TTC549 (cell line): ENCODE measurements around the gene GNGT1.
A peak's percentile ranks its signal among the peaks of the same experiment; 100 is the strongest.
"Not testable (repeated sequence)": the region's sequence is repeated elsewhere in the genome, so short reads cannot be mapped to it uniquely, and the experiment has no call there.

ENCODE experiments used
- FAIRE-seq: peaks from 2 replicates; lab custom pipeline; 2012; peaks lifted over from hg19 to GRCh38; lab: Jason Lieb, UNC

GNGT1 gene

DNA sequence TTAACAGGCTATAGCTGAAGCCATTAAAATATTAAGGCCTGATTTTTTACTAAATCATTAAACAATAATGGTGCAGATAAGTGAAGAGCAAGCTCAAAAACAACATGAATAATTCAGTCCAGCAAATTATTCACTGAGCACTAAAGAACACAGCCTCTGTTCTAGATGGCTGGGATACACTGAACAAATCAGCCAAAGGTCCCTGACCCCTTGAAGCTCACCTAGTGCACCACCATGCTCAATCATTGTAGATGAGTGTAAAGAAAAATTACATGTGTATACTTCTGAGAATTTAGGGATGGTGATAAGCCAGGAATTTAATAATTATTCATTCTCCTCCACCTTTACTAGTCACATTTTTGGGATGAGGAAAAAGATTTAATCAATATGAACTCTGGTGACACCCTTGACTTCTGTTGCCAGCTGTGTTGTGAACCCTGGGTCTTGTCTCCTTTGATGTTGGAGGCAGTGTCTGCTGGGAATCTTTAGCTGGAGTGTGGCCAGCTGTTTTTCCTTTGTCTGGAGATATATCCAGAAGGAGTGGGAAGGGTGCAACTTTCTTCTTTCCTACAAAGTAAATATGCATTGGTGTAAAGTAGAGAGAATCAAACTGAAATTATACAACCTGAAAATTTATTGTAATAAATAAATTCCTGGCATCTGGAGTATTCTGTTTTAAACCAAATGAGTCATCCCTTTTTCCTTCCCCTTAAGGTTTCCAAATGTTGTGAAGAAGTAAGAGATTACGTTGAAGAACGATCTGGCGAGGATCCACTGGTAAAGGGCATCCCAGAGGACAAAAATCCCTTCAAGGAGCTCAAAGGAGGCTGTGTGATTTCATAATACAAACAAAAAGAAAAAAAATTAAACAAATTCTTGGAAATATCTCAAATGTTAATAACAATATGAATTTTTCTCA is 4.0 kb downstream of the GNGT1 start:
- FAIRE-seq = no peak

DNA sequence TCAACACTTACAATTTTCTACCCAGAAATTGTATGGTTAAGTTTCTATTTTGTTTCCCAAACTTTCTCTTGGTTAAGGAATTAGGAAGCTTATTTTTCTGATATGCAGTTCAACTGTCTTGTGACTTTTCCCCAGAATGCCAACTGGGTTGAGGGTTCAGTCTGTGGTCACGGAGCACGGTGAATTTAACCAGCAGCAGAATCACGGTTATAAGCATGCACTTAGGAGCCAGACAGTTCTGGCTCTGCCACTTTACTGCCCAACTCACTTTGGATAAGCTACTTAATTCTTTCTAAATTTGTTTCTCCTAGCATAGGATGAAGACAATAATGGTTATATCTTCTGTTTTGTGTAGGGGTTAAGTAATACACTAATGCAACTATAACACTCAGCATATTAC is 4.9 kb downstream of the GNGT1 start:
- FAIRE-seq = not testable (repeated sequence)

DNA sequence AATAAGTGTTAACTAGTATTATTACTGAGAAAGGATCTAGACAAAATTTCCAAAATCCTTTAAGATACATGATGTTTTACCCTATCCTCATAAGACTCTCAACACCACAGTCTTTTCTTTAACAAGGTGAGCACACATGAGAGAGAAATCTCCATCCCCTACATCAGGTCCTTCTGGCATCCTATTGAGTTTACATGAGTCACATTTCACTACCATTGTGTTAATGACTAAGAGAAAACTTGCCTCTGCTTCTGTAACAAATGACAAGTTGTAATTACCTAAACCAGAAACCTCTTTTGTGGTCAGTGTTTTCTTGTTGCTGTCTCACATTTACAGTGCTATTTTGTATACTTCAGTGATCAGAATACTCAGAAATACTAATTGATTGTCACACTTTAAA is 5.3 kb downstream of the GNGT1 start:
- FAIRE-seq = not testable (repeated sequence)

DNA sequence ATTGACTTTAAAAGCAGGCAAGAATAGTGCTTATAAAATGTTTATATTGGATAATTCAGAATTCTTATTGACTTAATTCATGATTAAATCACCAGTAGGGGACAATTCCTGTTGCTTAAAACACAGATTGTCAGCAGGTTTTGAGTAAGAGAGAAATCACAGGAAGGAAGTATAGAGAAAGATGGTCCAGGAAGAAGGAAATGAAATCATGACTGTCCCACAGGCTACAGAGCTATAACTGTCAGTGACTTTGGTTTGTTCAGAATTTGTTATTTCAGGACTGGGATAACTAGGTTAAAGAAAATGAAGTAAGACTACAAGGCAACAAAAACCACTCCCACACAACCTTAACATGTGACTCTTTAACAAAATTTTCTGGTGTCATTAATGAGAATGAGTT is 6.8 kb downstream of the GNGT1 start:
- FAIRE-seq = no peak

DNA sequence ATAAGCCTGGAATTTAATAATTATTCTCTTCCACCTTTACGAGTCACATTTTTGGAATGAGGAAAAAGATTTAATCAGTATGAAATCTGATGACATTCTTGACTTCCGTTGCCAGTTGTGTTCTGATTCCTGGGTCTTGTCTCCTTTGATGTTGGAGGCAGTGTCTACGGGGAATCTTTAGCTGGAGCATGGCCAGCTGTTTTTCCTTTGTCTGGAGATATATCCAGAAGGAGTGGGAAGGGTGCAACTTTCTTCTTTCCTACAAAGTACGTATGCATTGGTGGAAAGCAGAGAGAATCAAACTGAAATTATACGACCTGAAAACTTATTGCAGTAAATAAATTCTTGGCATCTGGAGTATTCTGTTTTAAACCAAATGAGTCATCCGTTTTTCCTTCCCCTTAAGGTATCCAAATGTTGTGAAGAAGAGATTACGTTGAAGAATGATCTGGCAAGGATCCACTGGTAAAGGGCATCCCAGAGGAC is 8.3 kb downstream of the GNGT1 start:
- FAIRE-seq = no peak

DNA sequence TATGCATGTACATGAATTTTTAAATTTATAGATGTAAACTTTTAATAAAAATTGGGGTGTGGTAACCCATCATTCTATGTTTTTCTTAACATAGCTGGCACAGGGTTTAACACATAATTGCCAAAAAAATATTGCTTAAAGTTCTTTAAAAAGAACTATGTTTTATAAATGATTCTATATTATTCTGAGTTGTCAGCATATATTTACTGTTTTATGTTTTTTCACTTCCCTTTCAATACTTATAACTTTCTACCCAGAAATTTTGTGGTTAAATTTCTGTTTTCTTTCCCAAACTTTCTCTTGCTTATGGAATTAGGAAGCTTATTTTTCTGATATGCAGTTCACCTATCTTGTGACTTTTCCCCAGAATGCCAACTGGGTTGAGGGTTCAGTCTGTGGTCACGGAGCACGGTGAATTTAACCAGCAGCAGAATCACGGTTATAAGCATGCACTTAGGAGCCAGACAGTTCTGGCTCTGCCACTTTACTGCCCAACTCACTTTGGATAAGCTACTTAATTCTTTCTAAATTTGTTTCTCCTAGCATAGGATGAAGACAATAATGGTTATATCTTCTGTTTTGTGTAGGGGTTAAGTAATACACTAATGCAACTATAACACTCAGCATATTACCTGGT is 9.0 kb downstream of the GNGT1 start:
- peak; percentile 7 for FAIRE-seq

DNA sequence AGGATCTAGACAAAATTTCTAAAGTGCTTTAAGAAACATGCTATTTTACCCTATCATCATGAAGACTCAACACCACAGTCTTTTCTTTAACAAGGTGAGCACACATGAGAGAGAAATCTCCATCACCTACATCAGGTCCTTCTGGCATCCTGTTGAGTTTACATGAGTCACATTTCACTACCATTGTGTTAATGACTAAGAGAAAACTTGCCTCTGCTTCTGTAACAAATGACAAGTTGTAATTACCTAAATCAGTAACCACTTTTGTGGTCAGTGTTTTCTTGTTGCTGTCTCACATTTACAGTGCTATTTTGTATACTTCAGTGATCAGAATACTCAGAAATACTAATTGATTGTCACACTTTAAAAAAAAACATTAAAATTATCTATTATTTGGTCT is 9.5 kb downstream of the GNGT1 start:
- peak; percentile 52 for FAIRE-seq

DNA sequence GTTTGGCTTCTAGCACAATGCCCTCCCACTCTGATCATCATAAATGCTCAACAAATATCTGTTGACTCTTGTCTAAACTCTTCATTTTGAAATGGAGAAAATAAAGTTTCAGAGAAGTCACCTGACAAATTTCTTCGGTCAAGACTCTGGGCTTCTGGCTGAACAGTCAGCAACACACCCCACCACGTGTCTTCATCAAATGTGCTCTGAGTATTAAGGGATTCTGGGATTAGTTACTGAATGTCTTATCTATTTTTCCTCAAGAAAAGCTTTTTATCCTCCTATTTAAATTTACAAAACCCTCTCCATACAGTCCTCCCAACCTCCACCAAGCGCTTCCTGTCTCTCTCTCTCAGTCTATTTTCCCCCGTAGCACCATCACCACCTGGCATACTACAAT is 9.9 kb downstream of the GNGT1 start:
- not testable (repeated sequence) for FAIRE-seq

DNA sequence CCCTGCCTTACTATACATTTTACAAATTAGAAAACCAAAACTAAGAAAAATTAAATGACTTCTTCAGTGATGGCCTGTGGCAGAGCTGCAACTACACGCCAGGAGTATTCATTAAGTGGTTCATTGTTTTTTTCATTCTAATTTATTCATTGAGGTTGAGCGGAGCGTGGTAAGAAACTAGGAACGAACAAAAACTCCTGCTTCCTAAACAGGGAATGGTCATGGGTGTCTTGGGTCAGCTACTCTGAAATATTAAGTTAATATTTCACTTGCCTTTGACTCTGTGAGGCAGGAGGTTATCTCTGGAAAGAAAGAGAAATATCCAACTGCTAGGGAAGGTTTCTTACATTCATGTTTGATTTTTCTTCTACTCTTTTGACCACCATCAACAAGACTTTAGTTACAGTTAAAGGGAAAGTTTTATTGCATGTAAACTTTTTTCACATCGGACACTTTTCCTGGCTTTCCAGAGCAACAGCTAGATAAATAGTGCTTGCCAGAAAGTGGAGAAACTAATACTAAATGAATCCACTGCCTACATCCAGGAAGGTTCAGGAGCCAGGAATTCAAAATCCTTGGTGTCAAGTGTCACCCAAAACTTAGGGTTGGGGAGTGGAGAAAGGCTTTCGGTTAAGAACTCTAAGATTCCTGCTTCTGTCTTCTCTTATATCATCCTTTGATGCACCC is 14.3 kb downstream of the GNGT1 start:
- FAIRE-seq = no peak

DNA sequence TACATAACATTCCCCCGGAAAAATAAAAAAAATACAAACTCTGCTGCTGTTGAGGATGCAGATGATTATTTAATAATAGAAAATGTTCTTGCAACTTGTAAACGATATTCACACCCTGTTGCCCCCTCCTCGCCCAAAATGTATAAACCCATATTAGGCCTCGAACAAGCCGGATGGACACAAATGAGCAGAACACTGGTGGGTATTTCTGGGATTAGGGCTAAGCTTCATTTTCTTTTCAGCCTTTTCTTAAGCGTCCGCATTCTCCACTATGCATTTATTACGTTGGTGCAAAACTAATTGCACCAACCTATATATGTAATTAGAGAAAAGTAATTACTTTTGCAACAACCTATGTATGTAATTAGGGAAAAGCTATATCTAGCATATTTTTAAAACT is 14.8 kb downstream of the GNGT1 start:
- FAIRE-seq = no peak

DNA sequence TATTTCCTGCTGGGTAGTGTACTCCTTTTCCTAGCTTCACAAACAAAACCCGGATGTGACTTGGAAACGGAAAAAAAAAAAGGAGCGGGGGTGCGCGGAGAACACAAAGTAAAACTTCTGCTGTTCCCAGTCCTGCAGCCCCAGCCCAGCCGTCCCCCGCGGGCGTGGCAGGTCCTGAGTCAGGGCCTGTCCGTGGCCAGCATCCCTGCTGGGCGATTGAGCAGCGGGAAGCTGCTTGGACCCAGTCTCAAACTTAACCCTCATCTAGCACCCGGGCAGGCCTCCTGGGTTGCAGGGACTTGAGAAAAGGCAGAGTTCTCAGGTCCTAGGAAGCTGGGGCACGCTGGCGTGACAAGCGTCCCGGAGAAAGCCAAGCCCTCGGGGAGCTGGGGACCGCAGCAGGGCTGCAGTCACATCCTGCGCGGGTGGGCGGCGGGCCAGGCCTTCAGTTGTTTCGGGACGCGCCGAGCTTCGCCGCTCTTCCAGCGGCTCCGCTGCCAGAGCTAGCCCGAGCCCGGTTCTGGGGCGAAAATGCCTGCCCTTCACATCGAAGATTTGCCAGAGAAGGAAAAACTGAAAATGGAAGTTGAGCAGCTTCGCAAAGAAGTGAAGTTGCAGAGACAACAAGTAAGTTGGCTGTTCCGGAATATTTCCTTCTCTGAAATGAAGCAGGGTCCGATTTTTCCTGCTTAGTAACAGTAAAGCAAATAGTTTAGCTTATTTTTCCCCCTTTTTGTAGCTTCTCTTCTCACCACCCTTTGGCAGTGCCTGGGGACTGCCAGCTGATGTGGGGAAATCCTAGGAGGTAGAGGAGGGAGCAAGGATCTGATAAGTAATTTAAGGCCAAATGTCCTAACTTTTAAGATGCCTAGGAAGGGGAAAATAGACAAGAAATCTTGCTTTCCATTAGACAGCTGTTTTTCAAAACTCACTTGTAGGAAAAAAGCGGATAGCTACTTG is 15.5 kb downstream of the GNGT1 start, which contains the start of gene GNG11:
GNG11 (plus strand) TSS at position 129 of the 960 bp plus-strand sequence; CDS start at position 532, 403 bp downstream.
- FAIRE-seq = peak; percentile 54

DNA sequence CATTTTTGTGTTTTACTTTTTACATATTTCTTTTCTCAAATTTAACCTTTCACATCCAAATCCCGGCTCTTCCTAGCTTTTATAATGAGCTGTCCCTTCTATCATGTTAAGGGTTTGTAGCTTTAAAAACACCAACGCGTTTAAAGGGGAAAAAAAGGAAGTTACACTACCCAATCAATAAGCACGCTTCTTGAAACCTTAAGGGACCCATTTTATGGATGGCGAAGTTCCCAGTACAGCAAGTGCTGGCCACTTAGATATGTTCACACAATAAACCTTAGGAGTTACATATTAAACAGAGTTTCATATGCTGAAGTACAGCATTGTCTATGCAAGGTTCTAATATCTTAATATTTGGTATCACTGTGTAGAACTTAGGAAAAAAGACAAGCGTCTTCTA is 16.9 kb downstream of the GNGT1 start:
- FAIRE-seq = no peak

DNA sequence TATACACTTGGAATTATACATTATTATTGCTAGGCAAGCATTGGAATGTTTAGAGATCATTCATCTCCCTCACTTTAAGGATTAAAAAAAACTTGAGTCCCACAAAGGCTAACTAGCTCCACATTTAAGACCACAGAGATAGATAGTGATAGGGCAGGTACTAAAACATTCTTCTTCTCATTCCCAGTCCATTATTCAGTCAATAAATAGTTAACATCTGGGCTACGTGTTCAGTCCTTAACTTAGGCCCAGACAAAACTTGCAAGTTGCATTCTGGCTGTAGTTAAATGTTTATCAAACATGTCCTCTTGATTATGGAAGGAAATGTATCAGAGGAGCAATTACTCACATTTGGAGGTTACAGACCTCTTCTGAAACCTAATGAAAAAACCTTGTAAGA is 17.6 kb downstream of the GNGT1 start:
- FAIRE-seq = no peak

DNA sequence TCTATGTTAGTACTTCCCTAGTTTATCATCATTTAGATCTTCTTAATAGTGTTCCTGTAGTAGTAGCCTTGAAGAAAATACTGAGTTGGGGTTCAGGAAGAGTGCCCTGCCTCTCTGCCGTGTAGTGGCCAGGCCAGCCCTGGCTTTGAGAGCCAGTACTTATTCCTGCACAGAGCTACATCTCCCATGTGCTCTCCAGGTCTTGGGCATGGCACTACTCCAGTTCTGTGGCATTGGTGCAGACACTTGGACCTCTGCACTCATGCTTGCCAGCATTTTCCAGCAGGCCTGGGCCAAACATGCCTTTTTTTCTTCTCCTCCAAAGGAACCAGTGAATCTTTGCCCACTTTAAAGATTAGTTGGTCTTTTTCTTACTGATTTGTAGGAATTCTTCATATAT is 20.4 kb downstream of the GNGT1 start:
- FAIRE-seq = no peak

DNA sequence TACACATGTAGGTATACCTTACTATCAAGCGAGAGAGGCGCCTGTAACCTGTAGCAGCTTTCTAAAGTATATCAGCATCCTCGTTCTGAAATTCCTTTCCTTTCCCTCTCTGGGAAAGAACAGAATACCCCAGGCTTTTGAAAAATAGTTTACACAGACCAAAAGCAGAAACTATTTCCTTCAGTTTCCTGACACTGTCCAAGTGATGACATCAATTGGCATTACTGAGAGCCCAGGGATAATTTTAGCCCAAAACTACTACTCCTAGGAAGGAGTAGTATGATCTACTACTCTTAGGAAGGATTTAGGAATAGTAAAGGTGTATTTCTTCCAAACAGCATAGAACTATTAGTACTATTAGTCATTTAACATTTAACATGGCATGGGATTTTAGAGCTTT is 21.2 kb downstream of the GNGT1 start:
- no peak for FAIRE-seq

DNA sequence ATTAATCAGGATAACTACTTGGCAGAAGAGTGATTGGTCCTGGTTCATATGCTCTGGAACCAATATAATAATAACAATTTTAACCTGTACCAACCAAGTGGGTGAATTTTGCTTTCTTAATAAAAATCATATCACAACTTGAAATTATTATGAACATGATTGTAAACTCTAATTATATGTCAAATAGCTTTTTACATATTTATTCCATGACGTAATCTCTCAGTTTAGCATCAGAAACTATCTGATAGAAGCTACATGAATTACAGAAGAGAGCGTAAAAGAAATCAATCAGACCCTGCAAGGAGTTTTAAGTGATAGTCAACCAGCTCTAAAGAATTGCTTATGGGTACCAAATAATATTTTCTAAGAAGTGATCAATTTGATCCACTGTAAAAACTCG is 25.3 kb downstream of the GNGT1 start:
- no peak for FAIRE-seq

DNA sequence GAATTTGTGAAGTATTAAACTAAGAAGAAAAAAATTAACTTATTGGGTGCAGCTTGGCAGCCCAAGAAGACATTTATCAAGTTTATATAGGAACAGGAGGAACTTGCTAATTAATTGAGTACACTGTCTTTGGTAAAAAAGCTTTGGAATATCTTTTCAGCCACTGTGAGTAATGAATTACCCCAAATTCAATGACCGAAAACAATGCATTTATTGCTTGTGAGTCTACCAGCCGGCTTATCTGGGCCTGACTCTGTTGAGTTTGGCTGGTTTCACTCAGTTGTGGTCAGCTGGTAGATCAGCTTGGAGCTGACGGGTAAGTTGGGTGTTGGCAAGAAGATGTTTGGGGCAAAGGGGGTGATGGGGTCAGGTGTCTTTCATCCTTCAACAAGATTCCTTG is 26.8 kb downstream of the GNGT1 start:
- no peak for FAIRE-seq

DNA sequence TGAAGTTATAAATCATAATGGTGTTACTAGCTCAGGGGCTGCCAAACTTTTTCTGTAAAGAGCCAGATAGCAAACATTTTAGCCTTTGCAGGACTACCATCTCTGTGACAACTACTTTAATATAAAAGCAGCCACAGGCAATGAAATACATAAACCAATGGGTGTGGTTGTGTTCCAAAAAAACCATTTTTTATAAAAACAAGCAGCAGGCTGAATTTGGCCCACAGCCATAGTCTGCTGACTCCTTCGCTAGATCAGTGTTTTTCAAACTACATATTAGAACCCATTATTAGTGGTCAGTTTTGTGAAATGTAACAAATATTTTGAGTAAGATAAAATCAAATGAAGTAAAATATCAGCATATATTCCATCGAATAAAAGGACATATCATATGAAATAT is 28.7 kb downstream of the GNGT1 start:
- FAIRE-seq = no peak

DNA sequence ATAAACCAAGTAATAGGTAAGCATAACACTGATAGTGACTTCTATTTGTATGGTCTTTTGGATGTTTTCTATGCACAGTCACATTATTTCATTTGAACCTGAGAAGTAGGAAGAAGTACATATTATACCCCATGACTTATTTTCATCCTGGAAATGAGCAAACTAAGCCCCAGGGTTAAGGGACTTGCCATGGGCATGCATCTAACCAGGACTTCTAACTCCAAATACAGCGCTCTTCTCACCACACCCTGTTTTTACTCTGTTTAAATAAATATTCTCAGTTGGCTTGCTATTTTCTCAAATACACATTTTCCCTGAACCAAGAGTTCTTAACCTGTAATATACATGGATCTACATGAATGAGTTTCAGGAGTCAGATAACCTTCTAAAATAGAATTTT is 31.5 kb downstream of the GNGT1 start:
- no peak for FAIRE-seq

DNA sequence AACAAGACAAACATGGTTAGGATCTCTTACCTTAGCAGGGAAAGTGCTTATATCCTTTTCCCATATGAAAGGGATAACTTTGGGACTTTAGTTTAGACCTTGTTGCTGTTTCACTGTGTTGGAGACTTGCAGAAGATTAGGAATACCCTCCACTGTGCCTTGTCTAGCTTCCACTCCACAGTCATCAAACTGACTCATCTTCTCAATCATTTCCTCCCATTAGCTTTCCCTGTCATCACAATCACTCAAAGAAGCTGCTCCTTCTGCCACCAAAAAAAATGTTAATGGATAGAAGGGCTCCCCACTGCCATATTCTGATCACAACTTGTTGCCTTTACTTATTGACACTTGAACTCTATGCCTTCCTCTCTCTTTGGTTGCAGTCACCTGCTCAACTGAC is 31.9 kb downstream of the GNGT1 start:
- FAIRE-seq = no peak

DNA sequence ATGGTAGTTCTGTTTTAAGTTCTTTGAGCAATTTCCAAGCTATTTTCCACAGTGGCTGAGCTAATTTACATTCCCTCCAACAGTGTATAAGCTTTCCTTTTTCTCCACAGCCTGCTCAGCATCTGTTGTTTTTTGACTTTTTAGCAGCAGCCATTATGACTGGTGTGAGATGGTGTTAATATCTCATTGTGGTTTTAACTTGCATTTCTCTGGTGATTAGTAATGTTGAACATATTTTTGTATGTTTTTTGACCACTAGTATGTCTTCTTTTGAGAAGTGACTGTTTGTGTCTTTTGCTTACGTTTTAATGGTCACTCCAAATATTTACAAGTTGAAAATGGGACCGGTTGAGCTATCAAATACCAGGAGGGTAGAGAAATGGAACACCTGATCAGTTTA is 35.6 kb downstream of the GNGT1 start:
- FAIRE-seq = no peak
